HG02852 (cell line): Measurements from ENCODE around the gene OPRL1.

Experiments
- ATAC-seq: cut with Tn5 transposase; IDR thresholded peaks from one replicate; pipeline ENCODE4 v1.9.1; 2021; ENCODE audit warnings: mild to moderate bottlenecking, moderate library complexity; ENCODE audit not compliant: unreplicated experiment

The OPRL1 gene

DNA sequence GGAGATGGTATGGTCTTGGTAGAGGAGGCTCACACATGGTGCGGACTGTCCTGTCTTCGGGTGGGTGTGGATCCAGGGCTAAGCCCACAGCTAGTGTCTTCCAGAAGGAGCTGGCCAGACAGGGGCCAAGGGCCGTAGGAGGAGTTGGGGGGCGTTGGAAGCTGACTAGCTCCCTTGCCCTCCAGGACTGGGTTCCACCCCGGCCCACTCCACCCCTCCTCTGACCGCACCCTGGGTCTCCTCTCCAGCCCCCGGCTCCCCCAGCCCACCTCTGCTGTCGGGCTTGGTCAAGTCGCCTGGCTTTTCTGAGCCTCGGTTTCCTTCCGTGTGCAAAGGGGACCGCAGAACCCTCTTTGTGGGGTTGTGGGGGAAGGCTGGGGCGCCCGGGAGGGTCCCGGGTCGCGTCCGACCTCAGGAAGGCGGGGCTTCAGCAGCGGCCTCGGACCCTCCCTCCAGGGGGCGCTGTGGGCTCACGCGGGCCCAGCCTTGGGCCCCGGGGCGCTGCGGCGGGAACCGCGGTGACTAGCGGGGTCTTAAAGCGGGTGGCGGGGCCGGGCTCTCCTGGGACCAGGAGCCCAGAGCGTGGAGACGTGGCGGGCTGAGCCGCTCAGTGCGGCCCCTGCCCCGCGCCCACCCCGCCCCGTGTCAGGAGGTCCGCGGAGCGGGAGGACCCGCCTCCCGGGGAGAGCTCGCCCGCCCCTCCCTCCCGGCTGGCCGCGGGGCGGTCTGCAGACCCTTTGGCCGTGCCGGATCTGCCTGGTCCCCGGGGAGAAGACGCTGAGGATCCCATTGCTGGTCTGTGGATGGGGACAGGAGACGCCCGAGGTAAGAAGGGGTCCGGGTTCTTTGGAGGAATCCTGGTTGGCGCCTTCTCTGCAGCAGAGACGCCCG is 22.1 kb downstream of the OPRL1 start:
- ATAC-seq: no peak

DNA sequence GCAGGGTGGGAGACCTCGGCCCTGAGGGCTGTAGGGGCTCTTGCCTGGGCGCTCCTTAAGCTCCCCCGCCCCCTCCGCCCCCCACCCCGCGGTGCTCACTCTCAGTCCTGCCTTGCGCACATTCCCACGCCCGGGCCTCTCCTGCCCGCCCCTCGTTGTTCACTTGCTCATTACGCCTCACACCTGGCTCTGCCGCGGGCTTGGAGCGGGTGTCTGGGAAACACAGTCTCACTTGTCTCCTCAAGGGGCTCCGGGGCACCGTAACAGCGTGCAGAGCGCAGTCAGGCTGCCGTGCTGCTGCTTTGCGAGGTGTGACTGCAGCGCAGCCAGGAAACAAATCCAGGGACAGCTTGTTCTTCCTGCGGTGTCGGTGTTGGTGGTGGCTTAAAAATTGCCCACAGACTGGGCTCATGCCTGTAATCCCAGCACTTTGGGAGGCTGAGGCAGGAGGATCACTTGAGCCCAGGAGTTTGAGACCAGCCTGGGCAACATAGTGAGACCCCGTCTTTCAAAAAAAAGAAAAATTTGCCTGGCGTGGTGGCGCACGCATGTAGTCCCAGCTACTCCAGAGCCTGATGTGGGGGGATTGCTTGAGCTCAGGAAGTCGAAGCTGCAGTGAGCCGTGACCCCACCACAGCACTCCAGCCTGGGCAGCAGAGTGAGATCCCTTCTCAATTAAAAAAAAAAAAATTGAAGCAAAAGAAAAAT is 22.9 kb downstream of the OPRL1 start:
- no peak for ATAC-seq

- ATAC-seq: no peak
Measured at GRCh38 chr20:64103871-64104666, 24.2 kb downstream of the OPRL1 start.

DNA sequence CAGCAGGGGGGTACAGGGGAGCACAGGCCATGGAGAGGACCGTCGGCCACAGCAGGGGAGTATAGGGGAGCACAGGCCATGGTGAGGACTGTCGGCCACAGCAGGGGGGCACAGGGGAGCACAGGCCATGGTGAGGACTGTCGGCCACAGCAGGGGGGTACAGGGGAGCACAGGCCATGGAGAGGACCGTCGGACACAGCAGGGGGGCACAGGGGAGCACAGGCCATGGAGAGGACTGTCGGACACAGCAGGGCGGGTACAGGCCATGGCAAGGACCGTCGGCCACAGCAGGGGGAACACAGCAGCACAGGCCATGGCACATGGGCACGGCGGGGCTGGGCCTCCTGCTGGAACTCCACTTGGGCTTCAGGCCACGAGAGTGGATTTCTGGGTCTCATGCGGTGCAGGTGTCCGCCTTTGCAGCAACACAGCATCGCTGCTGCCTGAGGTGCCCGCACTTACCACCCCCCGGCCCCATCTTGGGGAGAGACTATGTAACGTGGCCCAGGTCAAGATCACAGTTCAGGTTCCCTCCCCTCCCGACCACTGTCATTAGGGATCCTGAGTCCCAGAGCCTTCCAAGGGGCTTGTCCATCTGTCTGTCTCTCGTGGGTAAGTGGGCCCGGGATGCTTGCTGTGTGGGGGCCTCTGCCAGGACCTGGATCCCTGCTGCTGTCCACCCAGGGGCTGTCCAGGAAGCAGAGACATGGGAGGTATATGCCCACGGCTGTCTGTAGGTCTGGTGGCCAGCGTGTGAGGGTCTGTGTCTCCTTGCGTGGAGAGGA is 25.0 kb downstream of the OPRL1 start:
- no peak for ATAC-seq

DNA sequence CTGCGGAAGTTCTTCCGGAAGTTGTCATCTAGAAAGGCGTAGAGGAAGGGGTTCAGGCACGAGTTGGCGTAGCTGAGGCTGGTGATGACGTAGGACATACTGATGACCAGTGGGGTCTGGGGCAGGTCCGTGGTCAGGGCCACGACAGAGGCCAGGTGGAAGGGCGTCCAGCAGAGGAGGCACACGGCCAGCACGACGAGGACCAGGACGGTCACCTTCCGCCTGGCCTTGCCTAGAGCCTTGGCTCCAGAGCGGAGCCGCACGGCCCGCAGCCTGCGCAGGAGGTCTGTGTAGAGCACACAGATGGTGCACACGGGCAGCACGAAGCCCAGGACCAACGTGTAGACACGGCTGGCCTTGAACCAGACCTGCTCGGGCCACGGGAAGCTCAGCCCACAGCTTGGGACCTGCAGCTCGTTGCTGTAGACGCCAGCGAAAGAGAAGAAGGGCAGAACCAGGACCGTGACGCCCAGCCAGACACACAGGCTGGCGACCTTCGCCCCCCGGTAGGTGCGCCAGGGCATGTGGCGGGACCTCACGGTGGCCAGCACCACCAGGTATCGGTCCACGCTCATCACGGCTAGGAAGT is 26.1 kb downstream of the OPRL1 start:
- no peak for ATAC-seq

- no peak for ATAC-seq
Measured at GRCh38 chr20:64106435-64106961, 26.6 kb downstream of the OPRL1 start.

GRCh38 chr20:64106981-64107735 is 27.3 kb downstream of the OPRL1 start, which contains the start of gene NPBWR2:
NPBWR2 (minus strand) TSS chr20:64107565; CDS start chr20:64106831, 734 bp downstream.
- ATAC-seq: no peak

DNA sequence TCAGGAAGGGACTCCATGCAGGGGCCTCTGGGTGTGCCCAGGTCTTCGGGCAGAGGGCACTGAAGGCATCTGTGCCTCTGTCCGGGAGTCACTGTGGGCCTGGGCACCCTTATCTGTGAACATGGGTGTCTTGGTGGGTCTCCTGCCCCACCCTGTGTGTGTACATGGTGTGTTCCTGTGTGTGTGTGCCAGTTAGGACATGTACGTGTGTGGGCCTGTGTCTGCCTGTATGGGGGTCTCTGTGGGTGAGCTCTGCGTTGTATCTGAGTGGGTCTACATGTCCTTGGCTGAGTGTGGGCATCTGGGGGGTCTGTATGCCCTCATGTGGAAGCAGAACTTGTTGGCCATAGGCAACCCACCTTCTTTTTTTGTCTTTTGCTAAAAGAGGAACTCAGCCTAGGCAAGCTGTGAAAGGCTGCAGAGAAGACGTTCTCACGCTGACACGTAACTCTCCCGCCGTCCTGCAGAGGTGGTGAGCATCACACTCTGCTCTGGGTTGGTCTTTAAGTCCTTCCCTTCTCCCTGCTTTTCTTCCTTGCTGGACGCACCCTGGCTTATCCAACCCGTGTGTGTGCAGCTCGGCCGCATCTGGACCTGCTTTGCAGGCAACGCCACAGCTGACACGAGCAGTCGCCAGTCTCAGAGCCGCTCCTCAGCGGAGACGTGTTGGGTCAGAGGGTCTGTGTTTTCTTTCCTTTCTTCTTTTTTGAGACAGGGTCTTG is 28.0 kb downstream of the OPRL1 start:
- no peak for ATAC-seq

- no peak for ATAC-seq
Measured at GRCh38 chr20:64108731-64109681, 29.1 kb downstream of the OPRL1 start.

GRCh38 chr20:64109831-64110391 is 30.0 kb downstream of the OPRL1 start:
- ATAC-seq: no peak

DNA sequence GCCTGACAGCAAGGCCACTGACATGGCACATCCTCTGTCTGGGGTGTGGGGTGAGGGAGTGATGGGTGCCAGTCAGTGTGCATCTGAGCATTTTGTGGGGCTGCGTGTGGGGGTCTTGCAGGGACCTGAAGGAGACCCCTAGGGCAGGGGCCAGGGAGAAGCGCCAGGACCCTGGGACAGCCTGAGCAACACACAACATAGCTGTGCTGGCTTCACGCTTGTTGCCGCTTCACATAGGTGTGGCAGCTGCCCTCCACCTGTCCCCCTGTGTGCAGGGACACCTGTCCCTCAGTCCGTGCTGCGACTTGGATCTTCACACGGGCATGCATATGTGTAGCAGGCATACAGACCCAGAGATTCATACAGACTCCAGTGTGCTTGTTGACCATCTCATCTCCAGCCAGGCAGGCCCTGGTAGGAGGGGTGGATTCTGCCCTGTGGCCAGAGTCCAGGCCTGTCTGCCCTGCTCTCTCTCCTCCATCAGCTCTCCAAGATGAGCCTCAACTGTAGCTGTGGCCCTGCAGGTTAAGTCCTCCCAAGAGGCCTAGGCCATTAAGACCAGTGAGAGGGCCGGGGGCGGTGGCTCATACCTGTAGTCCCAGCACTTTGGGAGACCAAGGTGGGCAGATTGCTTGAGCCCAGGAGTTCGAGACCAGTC is 30.7 kb downstream of the OPRL1 start:
- no peak for ATAC-seq

GRCh38 chr20:64111841-64112641 is 32.2 kb downstream of the OPRL1 start:
- ATAC-seq: no peak

- ATAC-seq: no peak
Measured at GRCh38 chr20:64112691-64113443, 33.0 kb downstream of the OPRL1 start.

DNA sequence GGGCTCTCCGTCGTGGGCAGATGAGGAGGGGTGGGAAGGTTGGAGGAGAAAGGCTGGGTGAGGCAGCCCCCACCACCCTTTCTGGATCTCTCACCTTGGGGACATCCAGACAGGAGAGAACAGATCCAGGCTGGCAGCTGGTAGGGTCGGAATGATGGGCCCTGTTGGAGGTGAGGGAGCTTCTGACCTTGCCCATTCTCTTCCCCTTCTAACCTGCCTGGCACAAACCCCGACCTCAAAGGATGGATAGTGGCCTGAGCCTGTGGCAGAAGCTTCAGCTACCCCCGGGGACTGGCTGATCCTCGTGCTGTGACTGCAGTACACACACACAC is 33.5 kb downstream of the OPRL1 start:
- ATAC-seq: no peak

GRCh38 chr20:64113796-64114355 is 34.0 kb downstream of the OPRL1 start:
- ATAC-seq: no peak
